AG04449 (cell line): Measurements from ENCODE around the gene TRPM1.

Experiments used
- CTCF ChIA-PET: fragments of 350-600 bp; formaldehyde crosslinking; extraction: SDS; loops from one replicate; lab custom pipeline; 2021; ENCODE audit warnings: antibody characterized with exemption; lab: Yijun Ruan, JAX
- POLR2A ChIA-PET: fragments of 400-600, 350-600 bp; formaldehyde crosslinking; extraction: SDS; loops from one replicate; lab custom pipeline; 2020; ENCODE audit warnings: antibody characterized with exemption, inconsistent platforms; lab: Yijun Ruan, JAX
- DNase-seq: peaks from one replicate; pipeline ENCODE4 v3.0.0-alpha.2; 2010; ENCODE audit warnings: low read depth, low spot score
- H3K4me3 ChIP-seq: 2 replicates; pipeline ENCODE4 v1.5.1; 2011; ENCODE audit warnings: low read depth, mild to moderate bottlenecking, control low read depth, low read length
- CTCF ChIP-seq: IDR thresholded peaks from one replicate; pipeline ENCODE4 v1.5.1; 2011; ENCODE audit warnings: mild to moderate bottlenecking, moderate library complexity, low read length, control low read depth, inconsistent platforms; ENCODE audit not compliant: insufficient read depth; ENCODE audit errors: missing control alignments

Gene TRPM1

GRCh38 chr15:31101262-31102038 is at the start of gene TRPM1:
Gene TRPM1 (minus strand): TSS chr15:31101725. CDS start chr15:31081355, 20,370 bp downstream.
- H3K4me3 ChIP-seq, result no peak within 1 kb of the TSS
- DNase-seq, result no peak
- POLR2A ChIA-PET, result interaction anchor here (0.7 kb wide), 1 partner anchor 110 kb away, joined by 3 read pairs; the partner anchor contains the start of gene MTMR10
- CTCF ChIA-PET, result interaction anchor here (1.8 kb wide), 1 partner anchor 28 kb away, joined by 9 read pairs; no protein-coding TSS in a partner anchor
- no peak for TF ChIP-seq CTCF

DNA sequence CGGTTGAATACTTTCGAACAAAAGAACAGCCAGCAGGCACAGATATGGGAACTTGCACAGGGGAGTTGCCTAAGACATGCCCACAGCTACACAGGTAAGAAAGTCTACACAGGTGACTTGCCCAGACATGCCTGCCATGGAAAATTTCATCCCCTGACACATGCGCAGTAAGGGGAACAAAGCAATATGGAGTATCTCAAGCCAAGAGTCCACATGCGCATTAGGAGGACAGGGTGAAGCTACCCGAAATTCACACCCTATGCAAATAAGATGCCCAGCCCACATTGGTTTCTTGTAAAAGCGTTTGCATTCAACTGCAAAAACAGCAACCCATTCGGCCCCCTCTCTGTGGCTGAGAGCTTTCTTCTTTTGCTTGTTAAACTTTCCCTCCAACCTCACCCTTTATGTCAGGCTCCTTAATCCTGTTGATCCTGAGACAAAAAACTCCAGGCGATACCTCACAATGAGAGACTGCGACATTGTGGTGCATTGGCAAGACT is 49.3 kb upstream of the TRPM1 start:
- POLR2A ChIA-PET, result no interaction called here
- no peak overlapping the region for H3K4me3 ChIP-seq
- no peak for TF ChIP-seq CTCF
- DNase-seq, result no peak
- CTCF ChIA-PET, result no interaction called here

- no peak overlapping the region for H3K4me3 ChIP-seq
- TF ChIP-seq CTCF, result no peak
- CTCF ChIA-PET, result no interaction called here
- no peak for DNase-seq
- POLR2A ChIA-PET, result no interaction called here
Measured at GRCh38 chr15:31149987-31150386, 48.5 kb upstream of the TRPM1 start.

- CTCF ChIA-PET, result no interaction called here
- no peak overlapping the region for H3K4me3 ChIP-seq
- TF ChIP-seq CTCF, result no peak
- POLR2A ChIA-PET, result no interaction called here
- DNase-seq, result no peak
Measured at GRCh38 chr15:31149088-31149505, 47.6 kb upstream of the TRPM1 start.

DNA sequence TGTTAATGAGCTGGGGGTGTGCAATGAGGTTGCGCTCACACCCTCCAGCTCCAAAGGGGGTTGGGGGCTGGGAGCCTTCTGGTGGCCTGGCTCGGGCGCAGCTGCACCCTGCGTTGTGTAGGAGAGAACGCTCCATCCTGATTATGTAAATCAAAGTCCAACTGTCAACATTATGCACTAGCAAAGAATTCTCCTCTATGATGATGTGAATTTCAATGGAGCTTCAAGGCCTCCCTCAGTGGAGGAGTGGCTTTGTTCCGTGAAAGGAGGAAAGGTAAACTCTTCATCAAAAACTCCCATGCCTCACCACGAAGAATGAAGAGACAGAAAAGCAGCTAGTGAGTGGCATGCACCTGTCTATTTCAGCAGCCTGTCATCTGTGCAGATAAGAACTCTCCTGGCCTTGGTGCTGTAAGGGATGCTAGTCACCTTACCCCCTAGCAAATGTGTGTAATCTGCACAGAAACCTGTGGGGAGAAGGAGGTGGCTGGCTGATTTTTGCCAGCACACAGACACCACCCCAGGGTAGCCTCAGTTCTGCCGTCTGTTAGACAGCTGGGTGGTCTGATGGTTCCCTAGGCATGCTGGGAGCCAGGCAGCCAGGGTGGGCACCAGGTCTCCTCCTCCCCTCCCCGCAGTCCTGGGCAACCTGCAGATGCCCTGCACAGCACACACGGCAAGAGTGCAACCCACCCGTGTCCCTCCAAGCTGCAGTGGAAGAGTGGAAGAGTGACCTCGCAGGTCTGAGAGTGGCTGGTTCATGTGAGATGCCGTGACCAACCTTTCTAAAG is 47.0 kb upstream of the TRPM1 start:
- CTCF ChIA-PET, result no interaction called here

More for the DNA sequence above, 47.0 kb upstream of the TRPM1 start:
- no peak overlapping the region for H3K4me3 ChIP-seq
- no peak for TF ChIP-seq CTCF
- DNase-seq, result no peak
- POLR2A ChIA-PET, result no interaction called here
